ENCODE results near the gene AHI1. TPM values are rescaled to one million over a fixed set of nuclear protein-coding genes. Genes with fewer than 3 reads are reported as not detected.

The AHI1 gene
- total and polyA plus RNA-seq, 2 donors (not counting 1 experiment from before 2014, with no cell fraction given) = 14.2 to 22.8 TPM

DNA sequence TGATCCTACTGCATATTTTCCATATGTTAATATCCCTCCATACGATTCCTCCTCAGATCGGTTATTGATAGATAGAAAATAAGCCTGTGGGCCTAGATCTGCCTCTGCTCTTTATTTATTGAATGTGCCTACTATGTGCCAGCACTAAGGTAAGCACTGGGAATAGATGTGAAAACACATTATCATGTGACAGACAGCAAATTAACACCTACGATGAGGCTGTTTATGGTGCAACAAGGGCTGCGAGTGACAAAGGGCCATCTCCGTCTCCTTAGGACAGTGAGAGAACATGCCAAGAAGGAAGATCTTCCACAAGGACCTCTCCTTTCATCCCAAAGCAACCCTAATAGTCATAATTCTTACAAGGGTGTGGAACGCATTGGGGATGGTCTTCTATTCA lies 225.9 kb downstream of the AHI1 start:
- H2AFZ ChIP-seq (ENCODE audit: low read length) = no peak overlapping the region
- no peaks in the 10 kb centered on the region for H4K20me1 ChIP-seq (ENCODE audit: control insufficient read depth, extremely low read depth, insufficient read depth, low read length)
- no peaks in the 10 kb centered on the region for H3K4me1 ChIP-seq (ENCODE audit: control insufficient read depth, extremely low read depth, insufficient read depth, low read length)
- no peaks in the 10 kb centered on the region for H3K27me3 ChIP-seq (ENCODE audit: control insufficient read depth, insufficient read depth, low read length)
- no peak overlapping the region for H3K27ac ChIP-seq (ENCODE audit: insufficient read depth, low read length)
- no peaks in the 10 kb centered on the region for H3K36me3 ChIP-seq (ENCODE audit: control insufficient read depth, insufficient read depth, low read length)
- no peak overlapping the region for H3K9ac ChIP-seq (ENCODE audit: insufficient read depth, low read length)
- no peaks in the 10 kb centered on the region for H3K9me3 ChIP-seq (ENCODE audit: control insufficient read depth, insufficient read depth, low read depth, low read length)
- DNase-seq (ENCODE audit: low read depth in 2 of 2) = no peak
- no peak overlapping the region for H3K4me3 ChIP-seq (replicated peaks in 1 of 4; ENCODE audit: control extremely low read depth in 1 of 4, insufficient read depth in 1 of 4, low read depth in 3 of 4, low read length in 4 of 4)
- H3K4me2 ChIP-seq (ENCODE audit: extremely low read depth, insufficient read depth, low read length) = no peak overlapping the region
- no peaks in the 10 kb centered on the region for H3K79me2 ChIP-seq (ENCODE audit: control insufficient read depth, insufficient read depth, low read length)
- no peak for TF ChIP-seq CTCF (conservative IDR thresholded peaks at IDR 0.05 in 1 of 2, IDR thresholded peaks at IDR 0.05 in 1 of 2; ENCODE audit: low read depth in 1 of 2, low read length in 2 of 2)
- TF ChIP-seq EZH2 (IDR thresholded peaks at IDR 0.05; ENCODE audit: low read length, missing control alignments) = no peak

- no peaks in the 10 kb centered on the region for H3K4me1 ChIP-seq (ENCODE audit: control insufficient read depth, extremely low read depth, insufficient read depth, low read length)
- H3K79me2 ChIP-seq (ENCODE audit: control insufficient read depth, insufficient read depth, low read length) = no peaks in the 10 kb centered on the region
- H3K27ac ChIP-seq (ENCODE audit: insufficient read depth, low read length) = no peak overlapping the region
- H3K4me3 ChIP-seq (replicated peaks in 1 of 4; ENCODE audit: control extremely low read depth in 1 of 4, insufficient read depth in 1 of 4, low read depth in 3 of 4, low read length in 4 of 4) = no peak overlapping the region
- no peak overlapping the region for H2AFZ ChIP-seq (ENCODE audit: low read length)
- DNase-seq (ENCODE audit: low read depth in 2 of 2) = no peak
- H3K27me3 ChIP-seq (ENCODE audit: control insufficient read depth, insufficient read depth, low read length) = no peaks in the 10 kb centered on the region
- no peaks in the 10 kb centered on the region for H3K9me3 ChIP-seq (ENCODE audit: control insufficient read depth, insufficient read depth, low read depth, low read length)
- H3K36me3 ChIP-seq (ENCODE audit: control insufficient read depth, insufficient read depth, low read length) = no peaks in the 10 kb centered on the region
- H3K9ac ChIP-seq (ENCODE audit: insufficient read depth, low read length) = no peak overlapping the region
- no peaks in the 10 kb centered on the region for H4K20me1 ChIP-seq (ENCODE audit: control insufficient read depth, extremely low read depth, insufficient read depth, low read length)
- TF ChIP-seq EZH2 (IDR thresholded peaks at IDR 0.05; ENCODE audit: low read length, missing control alignments) (no peak), CTCF (conservative IDR thresholded peaks at IDR 0.05 in 1 of 2, IDR thresholded peaks at IDR 0.05 in 1 of 2; ENCODE audit: low read depth in 1 of 2, low read length in 2 of 2) (no peak)
- H3K4me2 ChIP-seq (ENCODE audit: extremely low read depth, insufficient read depth, low read length) = no peak overlapping the region
Measured at GRCh38 chr6:135270676-135271536, 226.6 kb downstream of the AHI1 start.

- no peaks in the 10 kb centered on the region for H3K27me3 ChIP-seq (ENCODE audit: control insufficient read depth, insufficient read depth, low read length)
- H3K4me2 ChIP-seq (ENCODE audit: extremely low read depth, insufficient read depth, low read length) = no peak overlapping the region
- no peak for DNase-seq (ENCODE audit: low read depth in 2 of 2)
- H3K27ac ChIP-seq (ENCODE audit: insufficient read depth, low read length) = no peak overlapping the region
- H3K9ac ChIP-seq (ENCODE audit: insufficient read depth, low read length) = no peak overlapping the region
- TF ChIP-seq CTCF (conservative IDR thresholded peaks at IDR 0.05 in 1 of 2, IDR thresholded peaks at IDR 0.05 in 1 of 2; ENCODE audit: low read depth in 1 of 2, low read length in 2 of 2) (no peak), EZH2 (IDR thresholded peaks at IDR 0.05; ENCODE audit: low read length, missing control alignments) (no peak)
- no peaks in the 10 kb centered on the region for H3K79me2 ChIP-seq (ENCODE audit: control insufficient read depth, insufficient read depth, low read length)
- H3K4me1 ChIP-seq (ENCODE audit: control insufficient read depth, extremely low read depth, insufficient read depth, low read length) = no peaks in the 10 kb centered on the region
- no peaks in the 10 kb centered on the region for H3K36me3 ChIP-seq (ENCODE audit: control insufficient read depth, insufficient read depth, low read length)
- no peak overlapping the region for H2AFZ ChIP-seq (ENCODE audit: low read length)
- H4K20me1 ChIP-seq (ENCODE audit: control insufficient read depth, extremely low read depth, insufficient read depth, low read length) = no peaks in the 10 kb centered on the region
- no peaks in the 10 kb centered on the region for H3K9me3 ChIP-seq (ENCODE audit: control insufficient read depth, insufficient read depth, low read depth, low read length)
- H3K4me3 ChIP-seq (replicated peaks in 1 of 4; ENCODE audit: control extremely low read depth in 1 of 4, insufficient read depth in 1 of 4, low read depth in 3 of 4, low read length in 4 of 4) = no peak overlapping the region
Measured at GRCh38 chr6:135269481-135269891, 228.1 kb downstream of the AHI1 start.
